T-cell (primary cell): ENCODE data around the gene CASP10. TPM values are rescaled to one million over a fixed set of nuclear protein-coding genes. Genes with fewer than 3 reads are reported as not detected.

Experiments used
- ATAC-seq, 4 experiments: fragments of 200-7000 bp in 3 of 4; fragments of 150-1000 bp in 1 of 4; cut with Tn5 transposase; replicated peaks in 1 of 4; 1 replicate in 3 of 4; 2 replicates in 1 of 4; pipeline ENCODE4 v1.10.0; 2021; ENCODE audit warnings: moderate library complexity in 3 of 4, mild to moderate bottlenecking in 2 of 4, moderate number of reproducible peaks in 1 of 4
- CTCF ChIA-PET, 2 donors: fragments of 300-600 bp; sonication (Branson Sonifier 250); formaldehyde crosslinking; loops; one replicate each; lab custom pipeline; 2022; ENCODE audit warnings: antibody characterized with exemption in 2 of 2; lab: Charles Lee
- POLR2A ChIA-PET, 2 donors: fragments of 300-600 bp; sonication (Branson Sonifier 250); formaldehyde crosslinking; loops; one replicate each; lab custom pipeline; 2022; ENCODE audit warnings: antibody characterized with exemption in 2 of 2; lab: Charles Lee
- DNase-seq, 35 experiments: peaks; one replicate each; pipeline versions ENCODE4 v3.0.0 to v3.0.0-alpha.2; 2013 to 2023
- H3K27ac ChIP-seq: one replicate; pipeline ENCODE4 v1.5.1; 2013; ENCODE audit warnings: low read length
- H3K27me3 ChIP-seq, 2 experiments: replicated peaks in 1 of 2; 1 replicate in 1 of 2; 2 replicates in 1 of 2; pipeline versions ENCODE4 v1.6.1 to v1.7.0; 2013; ENCODE audit warnings: low read length in 1 of 2, mixed read lengths in 1 of 2; ENCODE audit not compliant: control insufficient read depth in 2 of 2, insufficient read depth in 2 of 2; ENCODE audit errors: extremely low read depth in 1 of 2
- H3K36me3 ChIP-seq, 2 donors: 1 replicate in 1 of 2; 2 replicates in 1 of 2; pipeline versions ENCODE4 v1.6.1 to v1.7.0; 2013; ENCODE audit warnings: low read length in 1 of 2; ENCODE audit not compliant: control insufficient read depth in 2 of 2, insufficient read depth in 1 of 2; ENCODE audit errors: extremely low read depth in 1 of 2
- H3K4me1 ChIP-seq, 2 experiments: 1 replicate in 1 of 2; 2 replicates in 1 of 2; pipeline versions ENCODE4 v1.6.1 to v1.7.0; 2013; ENCODE audit warnings: low read length in 2 of 2, mixed read lengths in 1 of 2; ENCODE audit not compliant: insufficient read depth in 2 of 2, control insufficient read depth in 1 of 2; ENCODE audit errors: extremely low read depth in 1 of 2
- H3K4me3 ChIP-seq, 2 donors: 1 replicate in 1 of 2; 2 replicates in 1 of 2; pipeline versions ENCODE4 v1.5.1 to v1.7.0; 2013; ENCODE audit warnings: mild to moderate bottlenecking in 2 of 2, low read length in 1 of 2, moderate library complexity in 1 of 2; ENCODE audit not compliant: control insufficient read depth in 1 of 2; ENCODE audit errors: extremely low read depth in 1 of 2
- H3K9me3 ChIP-seq: 2 replicates; pipeline ENCODE4 v1.7.0; 2013
- H3K27ac Mint-ChIP-seq, 2 donors: one replicate each; pipeline ENCODE4 v1.8.0; 2020 to 2021; ENCODE audit warnings: mild to moderate bottlenecking in 2 of 2, mixed read lengths in 2 of 2
- H3K27me3 Mint-ChIP-seq, 2 donors: one replicate each; pipeline ENCODE4 v1.8.0; 2021 to 2022; ENCODE audit warnings: mixed read lengths in 2 of 2
- H3K36me3 Mint-ChIP-seq: one replicate; pipeline ENCODE4 v1.8.0; 2021; ENCODE audit warnings: mixed read lengths
- H3K4me1 Mint-ChIP-seq, 3 donors: one replicate each; pipeline ENCODE4 v1.8.0; 2020 to 2022; ENCODE audit warnings: mixed read lengths in 3 of 3, mild to moderate bottlenecking in 1 of 3
- H3K4me3 Mint-ChIP-seq, 3 donors: one replicate each; pipeline ENCODE4 v1.8.0; 2020 to 2022; ENCODE audit warnings: mild to moderate bottlenecking in 3 of 3, mixed read lengths in 3 of 3, moderate library complexity in 3 of 3
- H3K9me3 Mint-ChIP-seq, 3 donors: one replicate each; pipeline ENCODE4 v1.8.0; 2020 to 2022; ENCODE audit warnings: mixed read lengths in 3 of 3
- WGBS: methylation state at CpG from one replicate; pipeline ENCODE4 v1.1.5; 2013; ENCODE audit warnings: missing lambda C conversion rate; ENCODE audit not compliant: insufficient coverage; 5-methylcytosine and 5-hydroxymethylcytosine counted together
- total RNA-seq, 35 experiments: library from RNA in 6 of 35; stranded (reverse) in 6 of 35; fragments of 120-200 nt in 1 of 35; gene quantifications; one replicate each; pipeline versions ENCODE4 v1.2.1 to v1.2.4 and lab custom pipeline; 2013 to 2026

CASP10 gene
- total RNA-seq, 5 donors from 2014 or later (not counting 1 experiment from before 2014, with no cell fraction given) = 23.3 to 46.4 (median 29.2) TPM

DNA sequence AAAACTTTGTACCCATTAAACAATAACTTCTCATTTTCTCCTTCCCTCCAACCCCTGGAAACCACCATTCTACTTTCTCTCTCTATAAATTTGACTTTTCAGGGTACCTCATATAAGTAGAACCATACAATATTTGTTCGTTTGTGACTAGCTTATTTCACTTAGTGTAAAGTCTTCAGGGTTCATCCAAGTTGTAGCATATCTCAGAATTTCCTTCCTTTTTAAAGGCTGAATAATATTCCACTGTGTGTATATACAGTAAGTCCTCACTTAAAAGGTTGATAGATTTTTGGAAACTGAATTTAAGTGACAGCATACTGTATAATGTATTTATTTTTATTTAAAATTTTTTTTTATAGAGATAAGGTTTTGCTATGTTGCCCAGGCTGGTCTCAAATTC lies 13.9 kb downstream of the CASP10 start:
- H3K27me3 Mint-ChIP-seq = no peaks in the 10 kb centered on the region
- ATAC-seq (no peak), DNase-seq (no peak)
- H3K36me3 Mint-ChIP-seq = peaks cover 51% of the 10 kb centered on the region
- ChIA-PET CTCF (interaction anchor here (0.5 to 6.9 kb wide), 6 partner anchors 14 to 606 kb away, joined by 3 to 68 read pairs (median 7); partner anchors contain the start of gene CASP10 (in 1 of the 2)), POLR2A (no interaction called here)
- H3K27ac Mint-ChIP-seq = peak overlapping the region; percentile 91 to 93
- Histone ChIP-seq H3K4me3 (no peak overlapping the region), H3K27ac (no peak overlapping the region), H3K36me3 (peaks cover 0 to 44% of the 10 kb centered on the region in 2 donors), H3K4me1 (peaks cover 30 to 40% of the 10 kb centered on the region in 2 experiments), H3K27me3 (no peaks in the 10 kb centered on the region), H3K9me3 (no peaks in the 10 kb centered on the region)
- peak overlapping the region in 1 of 3 donors; percentile 7 for H3K4me3 Mint-ChIP-seq
- WGBS = no CpG with 5 or more reads among the region's 1 CpG
- no peaks in the 10 kb centered on the region for H3K9me3 Mint-ChIP-seq
- peaks cover 62 to 73% (median 65%) of the 10 kb centered on the region in 3 donors for H3K4me1 Mint-ChIP-seq

DNA sequence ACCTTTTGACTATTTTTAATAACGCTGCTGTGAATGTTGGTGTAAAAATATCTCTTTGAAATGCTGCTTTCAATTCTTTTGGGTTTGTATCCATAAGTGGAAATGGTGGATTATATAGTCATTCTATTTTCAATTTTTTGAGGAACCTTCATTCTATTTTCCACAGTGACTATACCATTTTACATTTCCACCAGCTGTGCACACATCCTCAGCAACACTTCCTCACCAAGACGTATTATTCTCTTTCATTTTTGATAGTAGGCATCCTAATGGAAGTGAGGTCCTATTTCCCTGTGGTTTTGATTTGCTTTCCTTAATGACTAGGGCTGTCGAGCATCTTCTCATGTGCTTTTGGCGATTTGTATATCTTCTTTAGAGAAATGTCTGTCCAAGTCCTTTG lies 14.8 kb downstream of the CASP10 start:
- Histone ChIP-seq H3K27ac (no peak overlapping the region), H3K4me1 (peaks cover 21 to 30% of the 10 kb centered on the region in 2 experiments), H3K4me3 (no peak overlapping the region), H3K9me3 (no peaks in the 10 kb centered on the region), H3K27me3 (no peaks in the 10 kb centered on the region), H3K36me3 (peaks cover 0 to 49% of the 10 kb centered on the region in 2 donors)
- ATAC-seq (no peak), DNase-seq (no peak)
- H3K36me3 Mint-ChIP-seq = peaks cover 51% of the 10 kb centered on the region
- POLR2A ChIA-PET = no interaction called here
- no peaks in the 10 kb centered on the region for H3K27me3 Mint-ChIP-seq
- H3K27ac Mint-ChIP-seq = peak overlapping the region; percentile 53 to 73
- no peaks in the 10 kb centered on the region for H3K9me3 Mint-ChIP-seq
- WGBS = no CpG with 5 or more reads among the region's 4 CpGs
- peaks cover 53 to 63% (median 55%) of the 10 kb centered on the region in 3 donors for H3K4me1 Mint-ChIP-seq
- CTCF ChIA-PET = no interaction called here
- no peak overlapping the region for H3K4me3 Mint-ChIP-seq

DNA sequence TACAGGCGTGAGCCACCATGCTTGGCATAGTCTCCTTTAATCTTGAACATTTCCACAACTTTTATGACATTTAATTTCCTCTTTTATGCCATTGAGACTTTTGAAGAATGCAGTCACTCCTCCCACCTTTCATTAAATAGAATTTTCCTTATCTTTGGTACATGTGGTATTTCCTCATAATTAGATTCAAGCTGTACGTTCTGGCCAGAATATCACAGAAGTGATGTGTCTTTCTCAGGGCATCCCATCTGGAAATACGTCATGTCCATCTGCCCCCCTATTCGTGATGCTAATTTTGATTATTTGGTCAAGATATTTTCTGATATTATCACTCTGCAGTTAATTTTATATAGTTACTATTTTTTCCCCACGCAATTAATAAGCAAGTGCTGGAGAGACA lies 16.9 kb downstream of the CASP10 start:
- ChIA-PET CTCF (no interaction called here), POLR2A (no interaction called here)
- ATAC-seq (no peak), DNase-seq (no peak)
- no peaks in the 10 kb centered on the region for H3K27me3 Mint-ChIP-seq
- Histone ChIP-seq H3K27me3 (no peaks in the 10 kb centered on the region), H3K4me3 (no peak overlapping the region), H3K36me3 (peaks cover 0 to 48% of the 10 kb centered on the region in 2 donors), H3K4me1 (peaks cover 15 to 25% of the 10 kb centered on the region in 2 experiments), H3K9me3 (no peaks in the 10 kb centered on the region), H3K27ac (no peak overlapping the region)
- H3K9me3 Mint-ChIP-seq = no peaks in the 10 kb centered on the region
- peaks cover 44 to 59% (median 49%) of the 10 kb centered on the region in 3 donors for H3K4me1 Mint-ChIP-seq
- H3K4me3 Mint-ChIP-seq = peak overlapping the region in 1 of 3 donors; percentile 3
- peaks cover 45% of the 10 kb centered on the region for H3K36me3 Mint-ChIP-seq
- peak overlapping the region; percentile 45 to 69 for H3K27ac Mint-ChIP-seq
- WGBS = 60% methylated on average over 1 of the region's 5 CpGs

DNA sequence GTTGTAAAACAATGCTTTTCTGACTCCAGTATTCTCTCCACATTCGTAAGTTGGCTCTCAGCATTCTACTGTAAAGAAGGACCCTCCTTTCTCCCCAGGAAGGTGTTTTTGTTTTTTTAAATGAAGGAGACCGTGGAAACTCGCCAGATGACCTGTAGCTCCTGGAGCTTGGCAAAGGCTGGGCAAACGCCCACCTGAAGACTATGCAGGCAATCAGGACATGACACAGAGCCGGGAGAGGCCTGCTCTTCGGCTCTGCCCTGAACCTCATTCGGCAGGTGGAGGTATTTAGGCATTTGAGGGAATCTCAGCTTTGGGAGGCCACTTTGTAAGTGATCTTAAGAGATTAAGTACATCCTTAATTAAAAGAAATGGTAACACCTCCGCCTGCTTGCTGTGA lies 17.4 kb downstream of the CASP10 start:
- CTCF ChIA-PET = interaction anchor here in 1 of 2 donors (0.7 to 2.0 kb wide), 3 partner anchors 17 to 73 kb away, joined by 4 to 10 read pairs (median 5); partner anchors contain the start of gene CASP10
- Histone ChIP-seq H3K36me3 (peaks cover 0 to 48% of the 10 kb centered on the region in 2 donors), H3K27me3 (no peaks in the 10 kb centered on the region), H3K27ac (no peak overlapping the region), H3K4me3 (no peak overlapping the region), H3K9me3 (no peaks in the 10 kb centered on the region), H3K4me1 (peaks cover 15 to 27% of the 10 kb centered on the region in 2 experiments)
- Mint-ChIP-seq H3K9me3 (no peaks in the 10 kb centered on the region), H3K27ac (peak overlapping the region; percentile 56 to 69), H3K36me3 (peaks cover 46% of the 10 kb centered on the region), H3K4me3 (peak overlapping the region in 1 of 3 donors; percentile 3), H3K4me1 (peaks cover 44 to 59% (median 50%) of the 10 kb centered on the region in 3 donors), H3K27me3 (no peaks in the 10 kb centered on the region)
- POLR2A ChIA-PET = interaction anchor here in 1 of 2 donors (0.6 kb wide), 1 partner anchor 19 kb away, joined by 6 read pairs; no protein-coding TSS in a partner anchor
- WGBS = 89% methylated on average over 4 of the region's 8 CpGs
- no peak for DNase-seq
- no peak for ATAC-seq

DNA sequence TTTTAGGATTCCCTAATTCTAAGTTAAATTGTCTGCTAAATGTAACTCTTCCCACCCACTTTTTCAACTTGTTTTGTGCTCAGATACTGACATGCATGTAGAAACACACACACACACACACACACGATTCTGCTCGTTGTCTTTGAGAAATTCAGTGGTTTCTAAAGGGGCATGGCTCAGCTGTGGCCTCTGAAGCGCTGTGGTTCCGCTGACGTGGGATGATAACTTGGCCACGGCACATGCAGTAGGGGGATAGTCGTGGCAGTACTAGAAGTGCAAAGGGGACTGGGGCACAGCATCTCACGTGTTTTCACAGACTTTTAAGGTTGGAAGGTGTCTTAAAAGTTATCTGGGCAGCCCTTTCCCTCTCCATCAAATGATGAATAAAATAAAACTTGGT lies 18.4 kb downstream of the CASP10 start:
- no peak overlapping the region for H3K4me3 Mint-ChIP-seq
- peaks cover 42% of the 10 kb centered on the region for H3K36me3 Mint-ChIP-seq
- DNase-seq (peak in 4 of 35 experiments; percentile 9 to 13 (median 12)), ATAC-seq (no peak)
- Histone ChIP-seq H3K4me1 (peaks cover 14 to 21% of the 10 kb centered on the region in 2 experiments), H3K36me3 (peaks cover 0 to 41% of the 10 kb centered on the region in 2 donors), H3K4me3 (no peak overlapping the region), H3K27ac (no peak overlapping the region), H3K9me3 (no peaks in the 10 kb centered on the region), H3K27me3 (no peaks in the 10 kb centered on the region)
- peaks cover 38 to 53% (median 46%) of the 10 kb centered on the region in 3 donors for H3K4me1 Mint-ChIP-seq
- ChIA-PET CTCF (interaction anchor here (0.6 to 2.0 kb wide), 3 partner anchors 9 to 31 kb away, joined by 3 to 10 read pairs (median 5); partner anchors contain the start of gene CASP10 (in 1 of the 2)), POLR2A (interaction anchor here in 1 of 2 donors (0.6 kb wide), 1 partner anchor 212 kb away, joined by 3 read pairs; no protein-coding TSS in a partner anchor)
- 57% methylated on average over 5 of the region's 8 CpGs for WGBS
- no peaks in the 10 kb centered on the region for H3K27me3 Mint-ChIP-seq
- H3K27ac Mint-ChIP-seq = peak overlapping the region; percentile 55 to 66
- H3K9me3 Mint-ChIP-seq = no peaks in the 10 kb centered on the region

DNA sequence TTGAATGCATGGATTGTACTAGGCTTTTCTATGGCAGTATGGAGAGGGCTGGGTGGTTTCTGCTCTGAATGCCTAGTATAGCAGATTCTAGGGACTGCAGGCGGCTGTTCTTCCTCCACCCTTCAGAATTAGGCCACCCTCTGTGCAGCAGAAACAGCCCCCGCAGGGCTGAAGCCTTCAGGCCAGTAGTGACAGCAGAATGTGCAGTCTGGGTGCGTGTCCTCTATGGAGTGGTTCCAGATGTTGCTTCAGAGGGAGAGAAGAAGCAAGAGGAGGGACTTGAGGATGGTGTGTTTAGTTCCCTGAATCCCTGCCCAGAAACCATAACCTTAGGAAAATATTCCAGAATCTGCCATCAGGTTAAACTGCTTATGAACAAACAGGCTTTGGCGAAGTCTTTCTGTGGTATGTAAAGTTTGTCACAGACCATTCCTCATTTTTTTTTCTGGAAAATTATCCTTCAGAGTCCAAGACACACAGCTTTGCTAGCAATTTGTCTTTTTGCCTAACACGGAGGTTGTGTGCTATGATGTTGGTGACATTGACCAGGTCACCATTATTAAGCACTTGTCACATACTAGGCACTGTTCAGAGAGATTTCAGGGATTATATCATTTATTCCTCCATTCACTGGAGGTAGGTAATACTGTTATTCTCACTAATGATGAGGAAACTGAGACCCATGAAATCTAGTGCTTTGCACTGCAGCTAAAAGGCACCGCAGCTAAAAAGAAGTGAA lies 21.1 kb downstream of the CASP10 start:
- Mint-ChIP-seq H3K36me3 (peaks cover 38% of the 10 kb centered on the region), H3K4me1 (peaks cover 30 to 45% (median 45%) of the 10 kb centered on the region in 3 donors), H3K9me3 (no peaks in the 10 kb centered on the region), H3K4me3 (no peak overlapping the region), H3K27me3 (no peaks in the 10 kb centered on the region), H3K27ac (peak overlapping the region in 1 of 2 donors; percentile 84)
- DNase-seq (no peak), ATAC-seq (no peak)
- WGBS = 100% methylated on average over 1 of the region's 6 CpGs
- no peak overlapping the region for H3K27ac ChIP-seq
- H3K9me3 ChIP-seq = no peaks in the 10 kb centered on the region
- H3K27me3 ChIP-seq = no peaks in the 10 kb centered on the region
- ChIA-PET POLR2A (interaction anchor here (0.6 to 0.9 kb wide), 4 partner anchors 12 to 1061 kb away, joined by 3 to 4 read pairs (median 3); partner anchors contain the start of gene NOP58 (in 1 of the 2)), CTCF (interaction anchor here (0.5 to 0.7 kb wide), 4 partner anchors 33 to 440 kb away, joined by 3 to 4 read pairs (median 4); no protein-coding TSS in a partner anchor)
- H3K36me3 ChIP-seq = peaks cover 3 to 39% of the 10 kb centered on the region in 2 donors
- H3K4me1 ChIP-seq = peaks cover 14 to 21% of the 10 kb centered on the region in 2 experiments
- H3K4me3 ChIP-seq = no peak overlapping the region
